ENCODE results near the gene FADS1. TPM values are rescaled to one million over a fixed set of nuclear protein-coding genes. Genes with fewer than 3 reads are reported as not detected.

Gene FADS1
- total and polyA plus RNA-seq, 2 donors (not counting 3 experiments of a cell fraction or from before 2014, with no cell fraction given): 110 to 121 TPM

- POLR2A ChIA-PET: interaction anchor here (1.8 to 4.3 kb wide), 2 partner anchors 13 to 33 kb away, joined by 4 to 36 read pairs; partner anchors contain the start of gene FADS1
- BruUV-seq (replicated peaks): no TSS peak
Observed at GRCh38 chr11:61829806-61830205, 13.0 kb upstream of the FADS1 start.

GRCh38 chr11:61828629-61829407, 12.0 kb upstream of the FADS1 start:
- H4K20me1 ChIP-seq (replicated peaks; ENCODE audit: control insufficient read depth, extremely low read depth, insufficient read depth, low read length): peaks cover 4% of the 10 kb centered on the region
- POLR2A ChIA-PET: interaction anchor here (1.8 to 4.3 kb wide), 2 partner anchors 12 to 32 kb away, joined by 4 to 36 read pairs; partner anchors contain the start of gene FADS1
- no peaks in the 10 kb centered on the region for H3K36me3 ChIP-seq (ENCODE audit: control insufficient read depth in 2 of 2, extremely low read depth in 1 of 2, insufficient read depth in 2 of 2, low read length in 2 of 2)
- DNase-seq (ENCODE audit: low read depth, low spot score): peak; percentile 59
- FAIRE-seq: peak; percentile 69
- peak overlapping the region; percentile 77 for H3K4me2 ChIP-seq (ENCODE audit: insufficient read depth, low read length)
- peak overlapping the region; percentile 69 to 93 (median 76) for H3K4me3 ChIP-seq (replicated peaks in 1 of 3; ENCODE audit: insufficient read depth in 1 of 3, low read depth in 1 of 3, low read length in 3 of 3)
- CTCF ChIA-PET: interaction anchor here (1.0 to 3.6 kb wide), 11 partner anchors 9 to 253 kb away, joined by 3 to 50 read pairs (median 4); partner anchors contain the start of genes FADS1, FEN1 and TMEM258
- H2AFZ ChIP-seq (ENCODE audit: low read depth, low read length): no peak overlapping the region
- BruUV-seq (replicated peaks): no TSS peak
- peak overlapping the region; percentile 43 for H3K9ac ChIP-seq (replicated peaks; ENCODE audit: extremely low read depth, insufficient read depth, low read length)
- intact Hi-C loops (cut with micrococcal nuclease) (no loop called here), dilution Hi-C loops (cut with MboI; ENCODE audit: extremely low pct_ligation_motif_present, low sequenced_read_pairs) (no loop called here)
- no peaks in the 10 kb centered on the region for H3K27me3 ChIP-seq (ENCODE audit: control insufficient read depth in 2 of 2, insufficient read depth in 2 of 2, low read length in 2 of 2)
- H3K4me1 ChIP-seq (ENCODE audit: control insufficient read depth, extremely low read depth, insufficient read depth, low read length): peaks cover 51% of the 10 kb centered on the region
- TF ChIP-seq MAX (IDR thresholded peaks at IDR 0.05; ENCODE audit: insufficient read depth, insufficient read length): no peak
- peak; percentile 38 for TF ChIP-seq POLR2AphosphoS5 (IDR thresholded peaks at IDR 0.05; ENCODE audit: insufficient read depth, low read depth, low read length)
- peak; percentile 55 to 71 for TF ChIP-seq CTCF (IDR thresholded peaks at IDR 0.05; ENCODE audit: extremely low read depth in 1 of 2, insufficient read depth in 1 of 2, low read depth in 1 of 2, low read length in 2 of 2)
- H3K9me3 ChIP-seq (replicated peaks; ENCODE audit: control insufficient read depth, insufficient read depth, low read length): no peaks in the 10 kb centered on the region
- peaks cover 58% of the 10 kb centered on the region for H3K79me2 ChIP-seq (ENCODE audit: control insufficient read depth, insufficient read depth, low read length)
- H3K9me1 ChIP-seq (replicated peaks; ENCODE audit: control insufficient read depth, extremely low read depth, insufficient read depth, low read length): no peaks in the 10 kb centered on the region
- H3K27ac ChIP-seq (ENCODE audit: insufficient read depth, low read depth, low read length): peak overlapping the region; percentile 86

More at GRCh38 chr11:61829806-61830205, 13.0 kb upstream of the FADS1 start:
- dilution Hi-C loops (cut with MboI; ENCODE audit: extremely low pct_ligation_motif_present, low sequenced_read_pairs) (no loop called here), intact Hi-C loops (cut with micrococcal nuclease) (no loop called here)
- peak overlapping the region; percentile 69 to 93 (median 76) for H3K4me3 ChIP-seq (replicated peaks in 1 of 3; ENCODE audit: insufficient read depth in 1 of 3, low read depth in 1 of 3, low read length in 3 of 3)
- no peak overlapping the region for H2AFZ ChIP-seq (ENCODE audit: low read depth, low read length)
- H3K4me1 ChIP-seq (ENCODE audit: control insufficient read depth, extremely low read depth, insufficient read depth, low read length): peaks cover 60% of the 10 kb centered on the region
- DNase-seq (ENCODE audit: low read depth, low spot score): no peak
- H3K27ac ChIP-seq (ENCODE audit: insufficient read depth, low read depth, low read length): peak overlapping the region; percentile 86
- H3K9ac ChIP-seq (replicated peaks; ENCODE audit: extremely low read depth, insufficient read depth, low read length): peak overlapping the region; percentile 43
- H3K4me2 ChIP-seq (ENCODE audit: insufficient read depth, low read length): peak overlapping the region; percentile 77
- TF ChIP-seq GATA2 (IDR thresholded peaks at IDR 0.05; ENCODE audit: insufficient read depth, insufficient read length, low read depth, low read length) (no peak), POLR2A (IDR thresholded peaks at IDR 0.05; ENCODE audit: low read depth, low read length) (peak; percentile 42)
- CTCF ChIA-PET: interaction anchor here (1.0 to 3.6 kb wide), 5 partner anchors 10 to 252 kb away, joined by 3 to 50 read pairs (median 4); partner anchors contain the start of genes FADS1, FEN1 and TMEM258
- H3K36me3 ChIP-seq (ENCODE audit: control insufficient read depth in 2 of 2, extremely low read depth in 1 of 2, insufficient read depth in 2 of 2, low read length in 2 of 2): no peaks in the 10 kb centered on the region
- H3K9me1 ChIP-seq (replicated peaks; ENCODE audit: control insufficient read depth, extremely low read depth, insufficient read depth, low read length): no peaks in the 10 kb centered on the region
- FAIRE-seq: no peak
- no peaks in the 10 kb centered on the region for H3K27me3 ChIP-seq (ENCODE audit: control insufficient read depth in 2 of 2, insufficient read depth in 2 of 2, low read length in 2 of 2)
- H4K20me1 ChIP-seq (replicated peaks; ENCODE audit: control insufficient read depth, extremely low read depth, insufficient read depth, low read length): peaks cover 4% of the 10 kb centered on the region
- peaks cover 61% of the 10 kb centered on the region for H3K79me2 ChIP-seq (ENCODE audit: control insufficient read depth, insufficient read depth, low read length)
- H3K9me3 ChIP-seq (replicated peaks; ENCODE audit: control insufficient read depth, insufficient read depth, low read length): no peaks in the 10 kb centered on the region

All from endothelial cell of umbilical vein (primary cell).